Gastrocnemius medialis (tissue), 4 donors: ENCODE results near the gene IFRD1. TPM values are rescaled to one million over a fixed set of nuclear protein-coding genes. Genes with fewer than 3 reads are reported as not detected.
"Not testable (repeated sequence)": the region's sequence is repeated elsewhere in the genome, so short reads cannot be mapped to it uniquely, and the experiment has no call there.

ENCODE experiments used
- ATAC-seq, 2 donors: fragments of 150-250 bp; one replicate each; pipeline ENCODE4 v1.9.1; 2016
- DNase-seq, 2 donors: peaks; one replicate each; pipeline ENCODE4 v3.0.0-alpha.2; 2019
- H3K27ac ChIP-seq, 4 donors: fragments of 200-600 bp; sonication (generic); 1 replicate in 1 of 4; 2 replicates in 3 of 4; pipeline ENCODE4 v1.5.1; 2016 to 2018; ENCODE audit warnings: mild to moderate bottlenecking in 2 of 4, moderate library complexity in 1 of 4
- H3K27me3 ChIP-seq, 3 donors: fragments of 200-600 bp; sonication (generic) in 2 of 3; 1 replicate in 1 of 3; 2 replicates in 2 of 3; pipeline versions ENCODE4 v1.5.1 to v1.6.0; 2016 to 2019; ENCODE audit warnings: mild to moderate bottlenecking in 1 of 3, moderate library complexity in 1 of 3
- H3K36me3 ChIP-seq, 2 donors: fragments of 200-600 bp; sonication (generic) in 1 of 2; one replicate each; pipeline ENCODE4 v1.5.1; 2017 to 2018
- H3K4me1 ChIP-seq, 2 donors: fragments of 200-600 bp; sonication (generic) in 1 of 2; one replicate each; pipeline ENCODE4 v1.5.1; 2016 to 2017; ENCODE audit warnings: mild to moderate bottlenecking in 2 of 2
- H3K4me3 ChIP-seq, 4 donors: fragments of 200-600 bp; sonication (generic) in 3 of 4; 1 replicate in 1 of 4; 2 replicates in 3 of 4; pipeline ENCODE4 v1.5.1; 2016 to 2019; ENCODE audit warnings: mild to moderate bottlenecking in 2 of 4
- H3K9me3 ChIP-seq, 3 donors: fragments of 200-600 bp; sonication (generic) in 2 of 3; 1 replicate in 1 of 3; 2 replicates in 2 of 3; pipeline ENCODE4 v1.5.1; 2016 to 2019
- POLR2A ChIP-seq, 2 donors: fragments of 450-650 bp; IDR thresholded peaks; one replicate each; pipeline ENCODE4 v1.6.1; 2017; ENCODE audit warnings: antibody characterized with exemption in 2 of 2, mild to moderate bottlenecking in 2 of 2, moderate library complexity in 2 of 2
- in situ Hi-C, 4 donors: fragments of 200-750 bp; cut with MboI; loops; one replicate each; pipeline versions ENCODE4 v1.15.0 to v1.8.0; 2017; ENCODE audit warnings: low sequenced_read_pairs in 4 of 4
- intact Hi-C: fragments of 100-400 bp; cut with DNase I; formaldehyde crosslinking; loops from one replicate; pipeline ENCODE4 v1.15.1; 2023; ENCODE audit warnings: low total_unique reads
- total RNA-seq, 4 donors: library from RNA; depleted of rRNA; stranded (reverse); fragments of >200 nt; gene quantifications; one replicate each; pipeline versions ENCODE4 v1.1.0 to v1.2.3, GENCODE V29; 2016
- TF ChIP-seq, protein P1 (sequence below), 5 experiments: fragments of 450-650 bp in 3 of 5; fragments of 200-600 bp in 2 of 5; sonication (generic) in 2 of 5; IDR thresholded peaks in 4 of 5; conservative IDR thresholded peaks in 1 of 5; 1 replicate in 4 of 5; 2 replicates in 1 of 5; pipeline ENCODE4 v1.5.1; 2016 to 2019; ENCODE audit warnings: antibody characterized with exemption in 5 of 5, mild to moderate bottlenecking in 3 of 5, moderate library complexity in 3 of 5

IFRD1 gene
- total RNA-seq, 4 donors from 2014 or later: 37.8 to 70.8 (median 50.1) TPM

DNA sequence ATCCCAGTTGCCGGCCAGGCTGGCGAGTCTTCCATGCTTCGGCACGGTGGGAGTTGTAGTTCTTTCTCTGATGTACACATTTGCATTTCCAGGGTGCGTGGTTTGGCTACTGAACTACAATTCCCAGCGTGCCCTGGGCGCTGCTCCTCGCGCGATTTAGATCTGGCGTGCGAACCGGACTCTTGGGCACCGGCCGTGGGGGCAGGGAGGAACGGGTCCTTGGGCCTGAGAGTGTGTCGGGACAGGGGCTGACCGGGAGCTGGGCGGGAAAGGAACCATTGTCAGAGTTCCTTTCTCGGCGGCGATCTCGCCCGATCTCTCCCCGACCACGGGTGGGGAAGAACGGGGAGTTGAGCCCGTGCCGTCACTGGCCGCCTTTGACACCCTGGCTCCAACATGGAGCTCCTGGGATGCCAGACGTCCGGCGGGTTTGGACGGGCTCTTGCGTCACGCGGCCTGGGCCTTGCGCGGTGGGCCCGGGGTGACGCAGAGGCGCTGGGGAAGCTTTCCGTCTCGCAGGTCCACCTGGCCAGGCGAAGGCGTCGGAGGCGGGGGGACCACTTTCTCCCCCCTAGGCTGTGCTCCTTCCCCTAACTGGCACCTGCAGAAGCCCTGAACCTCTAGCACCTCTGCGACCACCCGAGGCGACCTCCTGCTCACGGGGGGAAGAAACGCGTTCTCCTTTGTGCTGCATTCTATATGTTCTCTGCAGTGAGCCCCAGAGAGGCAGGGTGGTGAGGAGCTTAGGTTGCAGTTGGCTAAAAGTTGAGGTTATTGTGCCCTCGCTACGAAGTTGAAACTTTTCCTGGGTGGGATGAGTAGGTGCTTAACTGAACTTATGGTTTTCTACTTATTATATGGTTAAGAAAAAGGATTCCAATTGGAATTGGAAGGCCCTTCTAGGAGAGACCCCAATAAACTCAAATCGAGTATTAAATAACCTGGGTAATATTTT is 824 bp downstream of the IFRD1 start:
- Histone ChIP-seq H3K27ac (peak overlapping the region; percentile 96 to 100 (median 98)), H3K9me3 (no peaks in the 10 kb centered on the region), H3K36me3 (peaks cover 0 to 7% of the 10 kb centered on the region in 2 donors), H3K4me3 (peak overlapping the region; percentile 87 to 92 (median 90)), H3K4me1 (peaks cover 38 to 54% of the 10 kb centered on the region in 2 donors), H3K27me3 (no peaks in the 10 kb centered on the region)
- TF ChIP-seq, protein P1, sequence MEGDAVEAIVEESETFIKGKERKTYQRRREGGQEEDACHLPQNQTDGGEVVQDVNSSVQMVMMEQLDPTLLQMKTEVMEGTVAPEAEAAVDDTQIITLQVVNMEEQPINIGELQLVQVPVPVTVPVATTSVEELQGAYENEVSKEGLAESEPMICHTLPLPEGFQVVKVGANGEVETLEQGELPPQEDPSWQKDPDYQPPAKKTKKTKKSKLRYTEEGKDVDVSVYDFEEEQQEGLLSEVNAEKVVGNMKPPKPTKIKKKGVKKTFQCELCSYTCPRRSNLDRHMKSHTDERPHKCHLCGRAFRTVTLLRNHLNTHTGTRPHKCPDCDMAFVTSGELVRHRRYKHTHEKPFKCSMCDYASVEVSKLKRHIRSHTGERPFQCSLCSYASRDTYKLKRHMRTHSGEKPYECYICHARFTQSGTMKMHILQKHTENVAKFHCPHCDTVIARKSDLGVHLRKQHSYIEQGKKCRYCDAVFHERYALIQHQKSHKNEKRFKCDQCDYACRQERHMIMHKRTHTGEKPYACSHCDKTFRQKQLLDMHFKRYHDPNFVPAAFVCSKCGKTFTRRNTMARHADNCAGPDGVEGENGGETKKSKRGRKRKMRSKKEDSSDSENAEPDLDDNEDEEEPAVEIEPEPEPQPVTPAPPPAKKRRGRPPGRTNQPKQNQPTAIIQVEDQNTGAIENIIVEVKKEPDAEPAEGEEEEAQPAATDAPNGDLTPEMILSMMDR (IDR thresholded peaks at IDR 0.05 in 4 of 5, conservative IDR thresholded peaks at IDR 0.05 in 1 of 5): no peak
- TF ChIP-seq POLR2A (IDR thresholded peaks at IDR 0.05): peak; percentile 89 to 90
- in situ Hi-C loops (loop anchor here in 1 of 4 donors (10.0 kb wide), 1 partner anchor 246 kb away; the partner anchor contains the start of genes DOCK4 and ZNF277), intact Hi-C loops (loop anchor here (1.0 to 10.0 kb wide), 4 partner anchors 31 to 1634 kb away; partner anchors contain the start of genes DOCK4 and ZNF277)
- peak; percentile 95 to 98 for DNase-seq
- ATAC-seq: peak; percentile 72 to 76

DNA sequence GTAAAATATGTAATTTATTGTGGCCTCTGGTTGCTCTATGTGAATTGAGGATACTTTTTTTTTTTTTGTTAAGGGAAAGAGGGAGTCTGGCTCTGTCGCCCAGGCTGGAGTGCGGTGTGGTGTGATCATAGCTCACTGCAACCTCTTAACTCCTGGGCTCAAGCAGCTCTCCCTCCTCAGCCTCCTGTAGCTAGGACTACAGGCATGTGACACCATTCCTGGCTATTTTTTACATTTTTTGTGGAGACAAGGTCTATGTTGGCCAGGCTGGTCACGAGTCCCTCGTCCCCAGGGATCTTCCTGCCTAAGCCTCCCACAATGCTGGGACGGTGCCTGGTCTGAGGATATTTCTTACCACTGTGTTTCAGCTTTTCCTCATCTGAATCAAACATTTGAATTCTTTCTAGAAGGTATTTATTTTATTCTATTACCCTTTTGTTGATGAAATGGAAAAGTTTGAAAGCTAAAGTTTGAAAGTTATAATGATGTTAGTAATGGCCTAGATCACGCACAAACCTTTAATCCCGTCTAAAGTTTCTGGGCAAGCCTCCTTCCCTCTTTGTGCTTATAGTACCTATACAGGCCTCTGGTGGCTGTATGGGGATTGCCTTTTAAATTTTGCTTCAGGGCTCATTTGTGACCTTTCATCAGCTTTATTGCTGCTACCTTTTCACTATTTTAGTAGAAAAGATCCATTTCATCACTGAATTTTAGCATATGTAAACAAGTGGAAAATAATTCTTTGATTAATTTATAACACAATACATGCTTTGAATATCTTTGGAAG is 2.0 kb downstream of the IFRD1 start:
- Histone ChIP-seq H3K4me3 (peak overlapping the region; percentile 87 to 92 (median 90)), H3K9me3 (no peaks in the 10 kb centered on the region), H3K4me1 (peaks cover 38 to 54% of the 10 kb centered on the region in 2 donors), H3K36me3 (peaks cover 0 to 19% of the 10 kb centered on the region in 2 donors), H3K27ac (peak overlapping the region; percentile 96 to 100 (median 98)), H3K27me3 (no peaks in the 10 kb centered on the region)
- ATAC-seq: peak; percentile 5 to 11
- TF ChIP-seq POLR2A (IDR thresholded peaks at IDR 0.05): peak; percentile 50 to 54
- TF ChIP-seq, protein P1 (IDR thresholded peaks at IDR 0.05 in 4 of 5, conservative IDR thresholded peaks at IDR 0.05 in 1 of 5): peak in 3 of 5 experiments; percentile 10 to 41 (median 28)
- in situ Hi-C loops (loop anchor here in 1 of 4 donors (10.0 kb wide), 1 partner anchor 247 kb away; the partner anchor contains the start of genes DOCK4 and ZNF277), intact Hi-C loops (loop anchor here (5.0 to 10.0 kb wide), 2 partner anchors 1460 to 1633 kb away; no protein-coding TSS in a partner anchor)
- DNase-seq: peak; percentile 65 to 74

DNA sequence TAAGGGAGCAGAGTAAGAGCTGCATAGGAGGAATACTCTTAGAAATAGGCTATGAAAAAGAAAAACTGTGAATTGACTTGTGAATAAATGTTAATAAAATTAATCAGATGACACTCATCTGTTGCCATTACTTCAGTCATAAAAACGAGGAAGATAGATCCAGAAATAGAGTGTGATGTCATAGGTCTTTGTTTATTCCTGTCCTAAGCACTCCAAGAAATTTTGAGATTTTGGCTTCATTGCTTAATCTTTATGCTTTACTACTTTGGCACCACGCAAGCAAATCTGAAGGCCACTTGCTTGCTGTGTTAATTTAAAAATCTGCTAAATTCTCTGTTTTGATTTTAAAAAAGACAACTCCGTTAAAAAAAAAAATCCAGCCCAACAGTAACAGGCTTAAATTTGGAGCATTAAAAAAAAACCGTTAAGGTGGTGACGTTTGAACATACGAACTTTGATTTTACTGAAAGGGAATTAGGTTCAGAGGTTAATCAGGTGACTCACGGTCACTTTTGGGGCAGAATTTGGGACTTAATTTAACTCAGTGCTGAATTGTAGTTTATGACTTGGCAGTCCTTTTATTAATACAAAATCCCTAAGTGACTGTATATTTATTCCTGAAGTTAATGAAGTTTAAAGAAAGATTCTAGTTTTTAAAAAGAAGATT is 3.4 kb downstream of the IFRD1 start:
- peak overlapping the region; percentile 96 to 100 (median 98) for H3K27ac ChIP-seq
- in situ Hi-C loops: loop anchor here in 1 of 4 donors (10.0 kb wide), 1 partner anchor 249 kb away; the partner anchor contains the start of genes DOCK4 and ZNF277
- no peak for DNase-seq

DNA sequence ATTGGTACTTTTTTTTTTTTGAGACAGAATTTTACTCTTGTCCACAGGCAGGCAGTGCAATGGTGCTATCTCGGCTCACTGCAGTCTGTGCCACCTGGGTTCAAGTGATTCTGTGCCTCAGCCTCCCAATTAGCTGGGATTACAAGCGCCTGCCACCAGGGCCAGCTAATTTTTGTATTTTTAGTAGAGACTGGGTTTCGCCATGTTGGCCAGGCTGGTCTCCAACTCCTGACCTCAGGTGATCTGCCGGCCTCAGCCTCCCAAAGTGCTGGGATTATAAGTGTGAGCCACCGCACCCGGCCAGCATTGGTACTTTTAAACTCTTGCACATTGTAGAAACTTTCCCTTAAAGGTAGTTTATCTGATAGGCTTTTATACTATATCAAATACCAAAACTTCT is 3.9 kb downstream of the IFRD1 start:
- peak overlapping the region; percentile 87 to 92 (median 90) for H3K4me3 ChIP-seq
- peak in 1 of 2 donors; percentile 62 for DNase-seq
- H3K36me3 ChIP-seq: peaks cover 0 to 33% of the 10 kb centered on the region in 2 donors
- in situ Hi-C loops: loop anchor here in 1 of 4 donors (10.0 kb wide), 1 partner anchor 249 kb away; the partner anchor contains the start of genes DOCK4 and ZNF277
- intact Hi-C loops: loop anchor here (5.0 to 10.0 kb wide), 2 partner anchors 1458 to 1631 kb away; no protein-coding TSS in a partner anchor
- H3K9me3 ChIP-seq, ATAC-seq, H3K27me3 ChIP-seq: not testable (repeated sequence)
- peak overlapping the region; percentile 96 to 100 (median 98) for H3K27ac ChIP-seq
- H3K4me1 ChIP-seq: peaks cover 33 to 43% of the 10 kb centered on the region in 2 donors

More for the DNA sequence above, 3.4 kb downstream of the IFRD1 start:
- Histone ChIP-seq H3K4me1 (peaks cover 37 to 48% of the 10 kb centered on the region in 2 donors), H3K36me3 (peaks cover 0 to 28% of the 10 kb centered on the region in 2 donors), H3K4me3 (peak overlapping the region; percentile 87 to 92 (median 90)), H3K27me3 (no peaks in the 10 kb centered on the region), H3K9me3 (no peaks in the 10 kb centered on the region)
- TF ChIP-seq POLR2A (IDR thresholded peaks at IDR 0.05): no peak
- TF ChIP-seq, protein P1 (IDR thresholded peaks at IDR 0.05 in 4 of 5, conservative IDR thresholded peaks at IDR 0.05 in 1 of 5): no peak
- intact Hi-C loops: loop anchor here (5.0 to 10.0 kb wide), 2 partner anchors 1459 to 1631 kb away; no protein-coding TSS in a partner anchor
- ATAC-seq: no peak
